GM12865 (cell line): Measurements from ENCODE around the gene DLX4.

Source experiments
- DNase-seq: peaks from one replicate; pipeline ENCODE4 v3.0.0; 2010; ENCODE audit warnings: low read depth
- H3K4me3 ChIP-seq: 2 replicates; pipeline ENCODE4 v1.5.1; 2011; ENCODE audit warnings: mild to moderate bottlenecking, low read depth, low read length, control low read depth
- TF ChIP-seq, protein P1 (sequence below): IDR thresholded peaks from 2 replicates; pipeline ENCODE4 v1.5.1; 2011; ENCODE audit warnings: low read length, control low read depth, low read depth, inconsistent platforms; ENCODE audit not compliant: insufficient read depth; ENCODE audit errors: missing control alignments

DLX4 gene

DNA sequence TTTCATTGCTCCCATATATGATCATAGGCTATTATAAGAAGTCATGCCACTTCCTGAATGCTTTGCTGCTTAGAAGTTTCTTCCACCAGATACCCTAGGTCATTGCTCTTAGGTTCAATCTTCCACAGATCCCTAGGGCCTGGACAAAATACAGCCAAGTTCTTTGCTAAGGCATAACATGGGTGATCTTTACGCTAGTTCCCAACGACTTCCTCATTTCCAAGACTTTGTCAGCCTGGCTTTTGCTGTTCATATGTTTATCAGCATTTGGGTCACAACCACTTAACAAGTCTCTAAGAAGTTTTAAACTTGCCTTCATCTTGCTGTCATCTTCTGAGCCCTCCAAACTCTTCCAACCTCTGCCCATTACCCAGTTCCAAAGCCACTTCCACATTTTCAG lies 46.2 kb downstream of the DLX4 start:
- no peak overlapping the region for H3K4me3 ChIP-seq
- TF ChIP-seq, protein P1, sequence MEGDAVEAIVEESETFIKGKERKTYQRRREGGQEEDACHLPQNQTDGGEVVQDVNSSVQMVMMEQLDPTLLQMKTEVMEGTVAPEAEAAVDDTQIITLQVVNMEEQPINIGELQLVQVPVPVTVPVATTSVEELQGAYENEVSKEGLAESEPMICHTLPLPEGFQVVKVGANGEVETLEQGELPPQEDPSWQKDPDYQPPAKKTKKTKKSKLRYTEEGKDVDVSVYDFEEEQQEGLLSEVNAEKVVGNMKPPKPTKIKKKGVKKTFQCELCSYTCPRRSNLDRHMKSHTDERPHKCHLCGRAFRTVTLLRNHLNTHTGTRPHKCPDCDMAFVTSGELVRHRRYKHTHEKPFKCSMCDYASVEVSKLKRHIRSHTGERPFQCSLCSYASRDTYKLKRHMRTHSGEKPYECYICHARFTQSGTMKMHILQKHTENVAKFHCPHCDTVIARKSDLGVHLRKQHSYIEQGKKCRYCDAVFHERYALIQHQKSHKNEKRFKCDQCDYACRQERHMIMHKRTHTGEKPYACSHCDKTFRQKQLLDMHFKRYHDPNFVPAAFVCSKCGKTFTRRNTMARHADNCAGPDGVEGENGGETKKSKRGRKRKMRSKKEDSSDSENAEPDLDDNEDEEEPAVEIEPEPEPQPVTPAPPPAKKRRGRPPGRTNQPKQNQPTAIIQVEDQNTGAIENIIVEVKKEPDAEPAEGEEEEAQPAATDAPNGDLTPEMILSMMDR = no peak
- no peak for DNase-seq

DNA sequence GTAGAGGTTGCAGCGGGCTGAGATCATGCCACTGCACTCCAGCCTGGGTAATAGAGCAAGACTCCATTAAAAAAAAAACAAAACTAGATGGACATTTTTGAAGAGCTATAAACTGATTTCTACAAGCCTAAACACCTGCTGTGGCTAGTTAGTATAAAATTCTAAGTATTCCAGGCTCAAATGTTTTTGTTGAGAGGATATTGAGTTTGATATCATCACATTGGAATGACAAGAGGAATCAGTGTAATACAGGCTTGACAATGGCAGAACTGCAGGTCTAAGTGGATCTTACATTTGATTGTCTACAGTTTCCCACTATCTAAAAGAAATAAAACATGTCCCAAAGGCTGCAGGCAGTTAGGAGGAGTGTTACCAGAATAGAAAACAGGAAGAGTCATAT lies 49.9 kb downstream of the DLX4 start:
- H3K4me3 ChIP-seq = no peak overlapping the region
- DNase-seq = no peak
- TF ChIP-seq, protein P1 = no peak

DNA sequence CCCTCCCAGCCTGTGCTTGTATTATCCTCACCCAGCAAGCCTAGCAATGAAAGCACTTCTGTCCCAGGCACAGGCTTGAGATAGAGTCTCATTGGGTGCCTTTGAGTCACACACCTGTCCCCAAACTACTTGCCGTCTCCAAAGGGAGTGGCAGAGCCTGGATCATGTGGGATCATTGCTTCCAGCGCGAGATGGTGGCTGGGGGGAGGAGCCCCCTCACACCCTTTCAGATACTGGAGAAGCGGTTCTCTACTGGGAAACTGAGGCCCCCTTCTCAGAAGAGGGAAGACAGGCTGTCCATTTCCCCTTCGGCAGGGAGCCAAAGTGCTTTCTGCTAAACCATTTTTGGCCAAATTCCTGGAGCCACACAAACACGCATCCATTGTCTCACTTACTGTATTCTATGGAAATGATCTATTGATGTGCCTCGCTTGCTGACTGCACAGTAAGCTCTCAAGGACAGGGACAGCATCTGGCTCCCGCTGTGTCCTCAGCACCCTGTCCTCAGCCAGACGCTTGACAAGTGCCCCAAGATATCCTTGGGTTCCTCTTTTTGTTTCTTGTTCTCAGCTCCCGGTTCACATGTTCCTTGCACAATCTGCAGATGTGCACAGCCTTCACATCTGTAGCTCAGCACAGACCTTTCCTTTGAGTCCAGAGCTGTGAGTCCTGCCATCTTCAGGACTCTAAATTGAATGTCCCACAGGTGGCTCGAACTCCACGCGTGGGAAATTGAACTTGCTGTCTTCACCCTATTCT lies 52.0 kb downstream of the DLX4 start:
- DNase-seq = no peak
- no peak overlapping the region for H3K4me3 ChIP-seq
- TF ChIP-seq, protein P1 = no peak

DNA sequence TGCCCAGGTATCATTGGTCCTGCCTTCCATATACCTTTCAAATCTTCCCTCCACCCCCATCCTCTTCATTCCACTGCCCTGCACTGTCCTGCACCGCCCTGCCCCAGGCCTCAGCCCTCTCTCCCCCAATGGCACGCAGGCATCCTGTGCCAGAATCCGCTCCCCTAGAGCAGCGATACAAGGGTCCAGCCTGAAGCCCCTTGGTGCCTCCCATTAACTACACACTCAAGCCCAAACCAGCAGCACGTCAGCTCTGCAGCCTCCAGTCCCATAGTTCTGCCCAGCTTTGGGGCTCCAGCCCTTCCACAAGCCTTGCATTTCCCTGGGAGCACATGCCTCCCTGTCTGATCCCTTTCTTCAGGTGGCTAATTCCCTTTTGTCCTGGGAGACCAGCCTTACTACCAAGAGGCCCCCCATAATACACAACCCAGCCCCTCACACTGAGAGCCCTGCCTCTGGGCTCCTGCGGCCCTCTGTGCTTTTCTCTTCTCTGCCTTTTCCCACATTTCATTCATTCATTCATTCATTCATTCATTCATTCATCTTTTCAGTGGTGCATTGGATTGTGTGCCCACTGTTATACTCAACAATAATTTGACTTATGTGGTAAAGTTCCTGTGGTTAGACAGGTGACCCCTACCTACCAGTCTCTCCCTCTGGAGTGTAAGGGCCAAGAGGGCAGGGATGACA lies 52.8 kb downstream of the DLX4 start:
- TF ChIP-seq, protein P1 = no peak
- DNase-seq = no peak
- H3K4me3 ChIP-seq = no peak overlapping the region

DNA sequence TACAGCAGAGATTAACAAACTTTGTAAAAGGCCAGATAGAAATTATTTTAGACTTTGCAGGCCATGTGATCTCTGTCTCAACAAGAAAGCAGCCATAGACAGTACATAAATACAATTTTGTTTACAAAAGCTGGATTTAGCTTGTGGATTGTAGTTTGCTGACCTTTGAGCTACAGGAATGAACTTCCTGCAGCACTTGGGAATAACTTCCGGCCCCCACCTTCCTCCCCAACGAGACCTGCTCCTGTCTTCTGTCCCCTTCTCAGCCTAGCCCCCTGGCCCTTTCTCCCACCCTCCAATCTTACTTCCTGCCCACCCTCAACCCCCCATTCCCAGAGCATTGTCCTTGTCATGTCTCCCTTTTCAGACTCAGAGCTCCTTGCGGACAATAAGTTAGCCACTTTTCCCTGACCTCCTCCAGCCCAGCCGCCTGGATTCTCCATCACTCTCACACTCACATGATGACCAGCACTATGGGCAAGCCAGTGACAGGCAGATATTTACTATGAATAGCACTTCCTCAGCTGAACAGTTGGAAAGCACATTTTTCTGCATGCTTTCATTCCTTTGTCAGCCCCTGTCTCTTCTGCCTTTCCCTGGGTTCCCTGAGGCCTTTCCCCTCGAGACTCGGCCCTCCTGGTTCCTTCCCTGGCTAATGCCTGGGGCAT lies 53.6 kb downstream of the DLX4 start:
- TF ChIP-seq, protein P1 = no peak

DNA sequence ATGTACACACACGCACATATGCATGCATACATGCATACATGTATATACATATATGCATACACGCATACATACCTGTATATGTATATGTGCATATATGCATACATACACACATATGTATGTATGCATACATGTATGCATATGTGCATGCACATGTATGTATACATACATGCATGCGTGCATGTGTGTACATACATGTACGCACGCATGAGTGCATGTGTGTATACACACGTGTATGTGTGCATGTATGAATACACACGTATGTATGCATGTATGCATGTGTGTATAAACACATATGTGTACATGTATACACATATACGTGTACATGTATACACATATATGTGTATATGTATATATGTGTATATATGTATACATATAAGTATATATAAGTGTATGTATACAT lies 54.5 kb downstream of the DLX4 start:
- no peak for DNase-seq
- TF ChIP-seq, protein P1 = no peak
- H3K4me3 ChIP-seq = no peak overlapping the region

More for the DNA sequence above, 53.6 kb downstream of the DLX4 start:
- no peak for DNase-seq
- H3K4me3 ChIP-seq = no peak overlapping the region
